Activated CD4-positive, alpha-beta T cell treated with anti-CD3 and anti-CD28 coated beads for 36 hours (primary cell): ENCODE measurements around the gene TGFBR3. TPM values are rescaled to one million over a fixed set of nuclear protein-coding genes. Genes with fewer than 3 reads are reported as not detected.
A peak's percentile ranks its signal among the peaks of the same experiment; 100 is the strongest.

ENCODE experiments used
- ATAC-seq: fragments of 200-7000 bp; cut with Tn5 transposase; one replicate; pipeline ENCODE4 v1.10.0; 2021; ENCODE audit warnings: mild to moderate bottlenecking, moderate library complexity
- CTCF ChIA-PET: fragments of 350-600 bp; sonication (Branson Sonifier 250); formaldehyde crosslinking; loops from one replicate; lab custom pipeline; 2021; ENCODE audit warnings: antibody characterized with exemption; lab: Charles Lee
- POLR2A ChIA-PET: fragments of 350-600 bp; sonication (Branson Sonifier 250); formaldehyde crosslinking; loops from one replicate; lab custom pipeline; 2021; ENCODE audit warnings: antibody characterized with exemption, inconsistent platforms; lab: Charles Lee
- DNase-seq: peaks from one replicate; pipeline ENCODE4 v3.0.0-alpha.2; 2020
- H3K27ac Mint-ChIP-seq: one replicate; pipeline ENCODE4 v1.8.0; 2021; ENCODE audit warnings: mixed read lengths
- H3K27me3 Mint-ChIP-seq: one replicate; pipeline ENCODE4 v1.8.0; 2021; ENCODE audit warnings: mixed read lengths
- H3K36me3 Mint-ChIP-seq: one replicate; pipeline ENCODE4 v1.8.0; 2021; ENCODE audit warnings: low read depth, mixed read lengths
- H3K4me1 Mint-ChIP-seq: one replicate; pipeline ENCODE4 v1.8.0; 2021; ENCODE audit warnings: mixed read lengths
- H3K4me3 Mint-ChIP-seq: one replicate; pipeline ENCODE4 v1.8.0; 2021; ENCODE audit warnings: mild to moderate bottlenecking, moderate library complexity, mixed read lengths
- H3K9me3 Mint-ChIP-seq: one replicate; pipeline ENCODE4 v1.8.0; 2021; ENCODE audit warnings: low read depth, mixed read lengths
- intact Hi-C, 2 experiments: fragments of 100-400 bp; cut with DNase I in 1 of 2; cut with micrococcal nuclease in 1 of 2; formaldehyde crosslinking; loops; one replicate each; pipeline versions ENCODE4 v1.14.2 to v1.15.1; 2022 to 2024; cut with DNase I, micrococcal nuclease
- total RNA-seq, 2 experiments: library from RNA; stranded (reverse); gene quantifications; one replicate each; pipeline ENCODE4 v1.2.3, GENCODE V29; 2021

Gene TGFBR3
- total RNA-seq, 2 experiments from 2014 or later, result 4.2 to 4.5 TPM

- ATAC-seq, result no peak
- intact Hi-C loops, result no loop called here
- H3K36me3 Mint-ChIP-seq, result no peaks in the 10 kb centered on the region
- POLR2A ChIA-PET, result no interaction called here
- DNase-seq, result no peak
- no peaks in the 10 kb centered on the region for H3K27me3 Mint-ChIP-seq
- peaks cover 3% of the 10 kb centered on the region for H3K4me1 Mint-ChIP-seq
- H3K9me3 Mint-ChIP-seq, result no peaks in the 10 kb centered on the region
- CTCF ChIA-PET, result interaction anchor here (0.9 kb wide), 1 partner anchor 139 kb away, joined by 4 read pairs; no protein-coding TSS in a partner anchor
- no peak overlapping the region for H3K4me3 Mint-ChIP-seq
- H3K27ac Mint-ChIP-seq, result no peak overlapping the region
Measured at GRCh38 chr1:91653183-91653582, 232.8 kb downstream of the TGFBR3 start.

DNA sequence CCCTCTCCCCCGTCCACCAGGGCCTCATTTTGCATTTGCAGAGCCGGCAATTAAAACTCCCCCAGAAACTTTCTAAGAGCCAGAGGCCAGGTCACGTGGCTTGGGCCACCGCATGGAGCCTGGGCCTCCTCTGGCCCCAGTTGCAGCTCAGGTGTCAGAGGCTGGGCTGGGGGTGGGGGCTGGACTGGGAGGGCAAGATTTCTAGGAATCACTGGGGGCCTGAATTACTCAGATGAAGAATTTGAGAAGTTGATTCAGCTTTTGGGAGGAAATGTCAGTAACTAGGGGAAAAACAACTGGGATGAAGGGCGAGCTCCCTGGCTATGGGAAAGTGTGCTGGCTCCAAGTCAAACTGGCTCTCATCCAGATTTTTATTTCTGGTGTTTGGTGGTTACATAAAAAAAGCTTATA is 234.3 kb downstream of the TGFBR3 start:
- Mint-ChIP-seq H3K4me1 (peaks cover 18% of the 10 kb centered on the region), H3K36me3 (no peaks in the 10 kb centered on the region), H3K4me3 (no peak overlapping the region), H3K27ac (no peak overlapping the region), H3K9me3 (no peaks in the 10 kb centered on the region), H3K27me3 (no peaks in the 10 kb centered on the region)
- ATAC-seq, result no peak
- DNase-seq, result no peak
- ChIA-PET CTCF (interaction anchor here (0.9 kb wide), 1 partner anchor 9 kb away, joined by 4 read pairs; no protein-coding TSS in a partner anchor), POLR2A (interaction anchor here (0.6 kb wide), 1 partner anchor 282 kb away, joined by 3 read pairs; no protein-coding TSS in a partner anchor)
- intact Hi-C loops, result no loop called here

DNA sequence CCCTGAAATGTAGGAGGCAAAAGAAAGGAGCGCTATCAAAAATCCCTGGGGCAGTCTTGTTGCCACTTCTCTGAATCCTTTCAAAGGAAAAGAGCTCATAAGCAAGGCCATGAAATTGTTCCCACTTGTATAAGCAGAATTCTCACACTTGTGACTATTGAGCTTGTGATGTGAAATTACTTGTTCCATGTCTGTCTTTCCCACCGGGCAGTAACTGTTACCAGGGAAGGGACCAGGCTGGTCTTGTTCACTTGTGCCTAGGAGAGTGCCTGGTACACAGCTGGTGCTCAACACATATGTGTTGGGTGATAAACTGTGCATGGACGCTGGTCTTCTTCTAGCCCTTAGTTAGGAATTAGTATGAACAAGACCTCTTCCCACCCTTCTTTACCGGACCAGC is 234.7 kb downstream of the TGFBR3 start:
- H3K36me3 Mint-ChIP-seq, result no peaks in the 10 kb centered on the region
- H3K27ac Mint-ChIP-seq, result no peak overlapping the region
- H3K9me3 Mint-ChIP-seq, result no peaks in the 10 kb centered on the region
- H3K4me3 Mint-ChIP-seq, result no peak overlapping the region
- DNase-seq (no peak), ATAC-seq (no peak)
- peaks cover 21% of the 10 kb centered on the region for H3K4me1 Mint-ChIP-seq
- intact Hi-C loops, result no loop called here
- no peaks in the 10 kb centered on the region for H3K27me3 Mint-ChIP-seq
- ChIA-PET CTCF (interaction anchor here (0.9 kb wide), 1 partner anchor 8 kb away, joined by 4 read pairs; no protein-coding TSS in a partner anchor), POLR2A (no interaction called here)

DNA sequence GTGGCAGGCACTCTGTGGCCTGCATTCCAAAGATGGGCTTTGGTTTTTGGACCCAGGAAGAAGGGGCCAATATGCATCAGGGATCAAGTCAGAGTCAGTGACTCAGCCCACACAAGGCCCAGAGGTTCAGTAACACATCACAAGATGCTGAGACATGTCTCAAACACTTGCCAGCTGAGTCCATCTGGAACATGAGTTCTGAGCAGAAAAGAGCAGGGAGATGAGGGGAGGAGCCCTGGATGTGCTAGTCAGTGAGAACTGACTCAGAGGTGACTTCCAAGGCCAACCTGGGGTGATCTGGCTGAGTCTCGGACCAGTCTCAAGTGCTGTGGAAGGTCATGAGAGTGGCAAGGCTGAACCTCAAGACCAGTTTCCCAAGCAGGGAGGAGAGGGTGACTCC is 235.2 kb downstream of the TGFBR3 start:
- DNase-seq (no peak), ATAC-seq (peak; percentile 71)
- H3K9me3 Mint-ChIP-seq, result no peaks in the 10 kb centered on the region
- H3K27ac Mint-ChIP-seq, result no peak overlapping the region
- no peaks in the 10 kb centered on the region for H3K36me3 Mint-ChIP-seq
- intact Hi-C loops, result no loop called here
- no peak overlapping the region for H3K4me3 Mint-ChIP-seq
- CTCF ChIA-PET, result no interaction called here
- H3K27me3 Mint-ChIP-seq, result no peaks in the 10 kb centered on the region
- peaks cover 21% of the 10 kb centered on the region for H3K4me1 Mint-ChIP-seq
- POLR2A ChIA-PET, result no interaction called here

GRCh38 chr1:91647061-91647460 is 238.9 kb downstream of the TGFBR3 start:
- no peak for DNase-seq
- intact Hi-C loops, result no loop called here
- ChIA-PET CTCF (interaction anchor here (0.6 to 1.0 kb wide), 4 partner anchors 12 to 213 kb away, joined by 3 read pairs; no protein-coding TSS in a partner anchor), POLR2A (no interaction called here)
- no peaks in the 10 kb centered on the region for H3K9me3 Mint-ChIP-seq
- H3K27me3 Mint-ChIP-seq, result no peaks in the 10 kb centered on the region
- no peak overlapping the region for H3K27ac Mint-ChIP-seq
- H3K4me1 Mint-ChIP-seq, result peaks cover 21% of the 10 kb centered on the region
- no peaks in the 10 kb centered on the region for H3K36me3 Mint-ChIP-seq
- ATAC-seq, result no peak
- H3K4me3 Mint-ChIP-seq, result no peak overlapping the region

- POLR2A ChIA-PET, result no interaction called here
- Mint-ChIP-seq H3K27me3 (peaks cover 3% of the 10 kb centered on the region), H3K36me3 (no peaks in the 10 kb centered on the region), H3K9me3 (peaks cover 3% of the 10 kb centered on the region), H3K27ac (no peak overlapping the region), H3K4me1 (peaks cover 21% of the 10 kb centered on the region), H3K4me3 (no peak overlapping the region)
- intact Hi-C loops, result no loop called here
- no peak for ATAC-seq
- CTCF ChIA-PET, result no interaction called here
- no peak for DNase-seq
Measured at GRCh38 chr1:91645031-91645430, 240.9 kb downstream of the TGFBR3 start.

- ChIA-PET POLR2A (no interaction called here), CTCF (interaction anchor here (1.0 kb wide), 1 partner anchor 8 kb away, joined by 4 read pairs; no protein-coding TSS in a partner anchor)
- Mint-ChIP-seq H3K36me3 (no peaks in the 10 kb centered on the region), H3K4me1 (peaks cover 18% of the 10 kb centered on the region), H3K27me3 (peaks cover 3% of the 10 kb centered on the region), H3K27ac (no peak overlapping the region), H3K4me3 (no peak overlapping the region), H3K9me3 (peaks cover 3% of the 10 kb centered on the region)
- ATAC-seq, result no peak
- DNase-seq, result no peak
- intact Hi-C loops, result no loop called here
Measured at GRCh38 chr1:91643431-91643830, 242.5 kb downstream of the TGFBR3 start.

GRCh38 chr1:91640877-91641526 is 244.9 kb downstream of the TGFBR3 start:
- Mint-ChIP-seq H3K27me3 (peaks cover 3% of the 10 kb centered on the region), H3K4me3 (no peak overlapping the region), H3K27ac (no peak overlapping the region), H3K36me3 (no peaks in the 10 kb centered on the region), H3K4me1 (no peaks in the 10 kb centered on the region), H3K9me3 (peaks cover 3% of the 10 kb centered on the region)
- no peak for ATAC-seq
- ChIA-PET CTCF (interaction anchor here (0.7 to 1.1 kb wide), 2 partner anchors 169 to 688 kb away, joined by 3 to 4 read pairs; no protein-coding TSS in a partner anchor), POLR2A (no interaction called here)
- DNase-seq, result no peak
- intact Hi-C loops, result no loop called here

DNA sequence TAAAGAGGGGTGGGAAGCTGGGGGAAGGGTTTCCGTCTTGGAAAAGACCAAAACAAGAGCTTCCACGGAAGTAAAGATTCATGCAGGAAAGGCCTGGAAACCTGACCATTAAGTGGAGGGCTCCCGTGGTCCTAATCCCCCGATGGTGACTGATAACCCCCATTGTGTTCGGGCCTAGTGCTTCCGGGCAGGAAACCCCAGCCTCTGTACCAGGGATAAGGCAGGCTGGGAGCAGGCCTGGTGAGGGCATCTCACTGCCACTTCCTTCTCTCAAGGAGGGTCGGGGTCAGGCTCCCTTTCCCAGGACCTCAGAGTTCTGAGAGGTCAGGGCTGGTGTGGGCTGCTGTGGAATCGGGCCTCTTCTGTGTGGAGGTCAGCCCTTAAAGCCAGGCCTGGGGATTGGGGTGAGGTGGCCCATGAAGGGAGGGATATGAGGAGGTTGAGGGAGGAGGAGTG is 248.4 kb downstream of the TGFBR3 start:
- no peak overlapping the region for H3K4me3 Mint-ChIP-seq
- H3K4me1 Mint-ChIP-seq, result peaks cover 5% of the 10 kb centered on the region
- no peak for DNase-seq
- intact Hi-C loops, result no loop called here
- ATAC-seq, result no peak
- H3K9me3 Mint-ChIP-seq, result peaks cover 3% of the 10 kb centered on the region
- H3K27ac Mint-ChIP-seq, result no peak overlapping the region
- no peaks in the 10 kb centered on the region for H3K36me3 Mint-ChIP-seq
- ChIA-PET CTCF (no interaction called here), POLR2A (no interaction called here)
- H3K27me3 Mint-ChIP-seq, result peaks cover 3% of the 10 kb centered on the region

GRCh38 chr1:91635763-91636162 is 250.2 kb downstream of the TGFBR3 start:
- no peak for ATAC-seq
- H3K36me3 Mint-ChIP-seq, result no peaks in the 10 kb centered on the region
- H3K4me1 Mint-ChIP-seq, result peaks cover 5% of the 10 kb centered on the region
- H3K4me3 Mint-ChIP-seq, result no peak overlapping the region
- H3K9me3 Mint-ChIP-seq, result peaks cover 3% of the 10 kb centered on the region
- no peak for DNase-seq
- H3K27me3 Mint-ChIP-seq, result peaks cover 3% of the 10 kb centered on the region
- intact Hi-C loops, result no loop called here
- H3K27ac Mint-ChIP-seq, result no peak overlapping the region
- CTCF ChIA-PET, result interaction anchor here (0.6 kb wide), 1 partner anchor 11 kb away, joined by 3 read pairs; no protein-coding TSS in a partner anchor
- POLR2A ChIA-PET, result no interaction called here

GRCh38 chr1:91633438-91633837 is 252.5 kb downstream of the TGFBR3 start:
- CTCF ChIA-PET, result no interaction called here
- no peak overlapping the region for H3K27ac Mint-ChIP-seq
- H3K36me3 Mint-ChIP-seq, result no peaks in the 10 kb centered on the region
- POLR2A ChIA-PET, result no interaction called here
- no peaks in the 10 kb centered on the region for H3K27me3 Mint-ChIP-seq
- no peak for DNase-seq
- intact Hi-C loops, result no loop called here
- no peak for ATAC-seq
- no peaks in the 10 kb centered on the region for H3K9me3 Mint-ChIP-seq
- H3K4me3 Mint-ChIP-seq, result no peak overlapping the region
- peaks cover 5% of the 10 kb centered on the region for H3K4me1 Mint-ChIP-seq

DNA sequence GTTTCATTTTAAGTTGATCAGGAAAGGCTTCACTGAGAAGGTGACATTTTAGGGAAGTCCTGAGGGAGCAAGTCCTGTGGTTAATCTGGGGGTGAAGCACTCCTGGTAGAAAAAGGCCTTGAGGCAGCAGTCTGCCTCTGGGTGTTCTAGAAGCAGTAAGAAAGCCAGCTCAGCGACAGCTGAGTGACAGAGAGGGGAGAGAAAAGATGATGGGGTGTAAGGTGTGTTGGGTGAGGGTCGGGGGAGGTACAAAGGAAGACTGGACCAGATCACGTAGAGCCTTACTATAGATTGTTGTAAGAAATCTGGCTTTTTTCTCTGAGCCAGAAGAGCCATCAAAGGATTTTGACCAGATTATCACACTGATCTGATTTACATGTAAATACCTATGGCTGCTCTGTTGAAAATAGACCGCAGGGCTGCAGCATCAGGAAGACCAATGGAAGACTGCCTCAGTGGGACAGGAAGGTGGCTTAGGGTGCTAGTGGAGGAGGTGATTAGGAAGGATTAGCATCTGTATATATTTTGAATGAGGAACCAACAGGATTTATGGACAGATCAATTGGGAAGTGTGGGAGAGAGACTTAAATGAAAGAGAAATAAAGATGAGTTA is 254.1 kb downstream of the TGFBR3 start:
- no peak for ATAC-seq
- intact Hi-C loops, result no loop called here
- CTCF ChIA-PET, result no interaction called here

More for the DNA sequence above, 254.1 kb downstream of the TGFBR3 start:
- Mint-ChIP-seq H3K27ac (peak overlapping the region; percentile 11), H3K27me3 (no peaks in the 10 kb centered on the region), H3K4me3 (no peak overlapping the region), H3K36me3 (no peaks in the 10 kb centered on the region), H3K4me1 (peaks cover 5% of the 10 kb centered on the region), H3K9me3 (no peaks in the 10 kb centered on the region)
- POLR2A ChIA-PET, result no interaction called here
- no peak for DNase-seq
